Fibroblast of villous mesenchyme (primary cell): Measurements from ENCODE around the gene DDX6. TPM values are rescaled to one million over a fixed set of nuclear protein-coding genes. Genes with fewer than 3 reads are reported as not detected.
A peak's percentile ranks its signal among the peaks of the same experiment; 100 is the strongest.

ENCODE experiments used
- DNase-seq: peaks from one replicate; pipeline ENCODE4 v3.0.0-alpha.2; 2010; ENCODE audit warnings: low read depth
- H3K4me3 ChIP-seq: 2 replicates; pipeline ENCODE4 v1.5.1; 2011; ENCODE audit warnings: low read depth, mild to moderate bottlenecking, low read length
- total RNA-seq: library from RNA; depleted of rRNA; stranded (reverse); fragments of >200 nt; gene quantifications from 2 replicates; pipeline ENCODE4 v1.2.3, GENCODE V29; 2012
- TF ChIP-seq, protein P1 (sequence below): IDR thresholded peaks from 2 replicates; pipeline ENCODE4 v1.5.1; 2012; ENCODE audit warnings: low read depth, mild to moderate bottlenecking, low read length; ENCODE audit not compliant: insufficient read depth

DDX6 gene
- total RNA-seq, 1 donor: 132 TPM

- TF ChIP-seq, protein P1, sequence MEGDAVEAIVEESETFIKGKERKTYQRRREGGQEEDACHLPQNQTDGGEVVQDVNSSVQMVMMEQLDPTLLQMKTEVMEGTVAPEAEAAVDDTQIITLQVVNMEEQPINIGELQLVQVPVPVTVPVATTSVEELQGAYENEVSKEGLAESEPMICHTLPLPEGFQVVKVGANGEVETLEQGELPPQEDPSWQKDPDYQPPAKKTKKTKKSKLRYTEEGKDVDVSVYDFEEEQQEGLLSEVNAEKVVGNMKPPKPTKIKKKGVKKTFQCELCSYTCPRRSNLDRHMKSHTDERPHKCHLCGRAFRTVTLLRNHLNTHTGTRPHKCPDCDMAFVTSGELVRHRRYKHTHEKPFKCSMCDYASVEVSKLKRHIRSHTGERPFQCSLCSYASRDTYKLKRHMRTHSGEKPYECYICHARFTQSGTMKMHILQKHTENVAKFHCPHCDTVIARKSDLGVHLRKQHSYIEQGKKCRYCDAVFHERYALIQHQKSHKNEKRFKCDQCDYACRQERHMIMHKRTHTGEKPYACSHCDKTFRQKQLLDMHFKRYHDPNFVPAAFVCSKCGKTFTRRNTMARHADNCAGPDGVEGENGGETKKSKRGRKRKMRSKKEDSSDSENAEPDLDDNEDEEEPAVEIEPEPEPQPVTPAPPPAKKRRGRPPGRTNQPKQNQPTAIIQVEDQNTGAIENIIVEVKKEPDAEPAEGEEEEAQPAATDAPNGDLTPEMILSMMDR: no peak
- H3K4me3 ChIP-seq: no peak overlapping the region
- no peak for DNase-seq
Measured at GRCh38 chr11:118757876-118758399, 33.0 kb downstream of the DDX6 start.

- DNase-seq: no peak
- H3K4me3 ChIP-seq: no peak overlapping the region
- TF ChIP-seq, protein P1: no peak
Measured at GRCh38 chr11:118752654-118753053, 38.3 kb downstream of the DDX6 start.

DNA sequence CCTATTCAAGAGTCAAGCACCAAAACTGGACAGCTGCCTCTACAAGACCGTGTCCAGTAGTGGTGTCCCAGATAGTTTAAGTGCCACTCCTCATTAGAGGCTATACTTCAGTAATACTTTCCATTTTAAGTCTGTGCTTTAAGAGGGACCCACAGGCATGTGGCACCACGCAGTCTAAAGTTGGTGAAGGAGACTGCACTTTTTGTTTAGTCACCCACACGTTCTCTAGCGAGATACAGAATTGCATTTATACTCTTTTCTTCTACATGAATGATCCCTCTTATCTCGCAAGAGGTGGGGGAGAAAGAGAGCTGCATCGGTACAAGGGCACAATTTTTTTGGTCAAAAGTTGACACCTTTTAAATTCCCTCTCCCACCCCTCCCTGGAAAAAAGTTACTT is 41.5 kb downstream of the DDX6 start:
- TF ChIP-seq, protein P1: no peak
- no peak for DNase-seq
- H3K4me3 ChIP-seq: no peak overlapping the region

DNA sequence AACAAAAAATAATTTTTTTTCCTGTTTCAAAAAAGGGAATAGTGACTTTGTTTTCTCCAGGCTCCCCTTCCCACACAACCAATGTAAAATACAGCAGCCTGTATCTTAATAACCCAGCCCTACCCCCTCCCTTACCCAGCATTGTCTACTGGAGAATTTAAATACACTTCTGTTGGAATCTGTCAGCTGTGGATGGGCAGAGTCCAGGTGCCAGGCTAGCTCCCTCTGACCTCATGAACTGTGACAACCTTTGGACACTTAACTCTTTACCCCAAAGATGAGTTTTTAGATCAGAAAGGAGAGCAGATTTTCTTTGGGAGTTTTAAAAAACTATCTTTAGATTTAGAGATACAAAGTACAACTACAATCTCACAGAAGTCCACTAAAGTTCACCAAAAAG is 42.9 kb downstream of the DDX6 start:
- no peak for DNase-seq
- TF ChIP-seq, protein P1: no peak
- no peak overlapping the region for H3K4me3 ChIP-seq

GRCh38 chr11:118746988-118747585 is 43.9 kb downstream of the DDX6 start:
- DNase-seq: peak; percentile 16
- TF ChIP-seq, protein P1: no peak

DNA sequence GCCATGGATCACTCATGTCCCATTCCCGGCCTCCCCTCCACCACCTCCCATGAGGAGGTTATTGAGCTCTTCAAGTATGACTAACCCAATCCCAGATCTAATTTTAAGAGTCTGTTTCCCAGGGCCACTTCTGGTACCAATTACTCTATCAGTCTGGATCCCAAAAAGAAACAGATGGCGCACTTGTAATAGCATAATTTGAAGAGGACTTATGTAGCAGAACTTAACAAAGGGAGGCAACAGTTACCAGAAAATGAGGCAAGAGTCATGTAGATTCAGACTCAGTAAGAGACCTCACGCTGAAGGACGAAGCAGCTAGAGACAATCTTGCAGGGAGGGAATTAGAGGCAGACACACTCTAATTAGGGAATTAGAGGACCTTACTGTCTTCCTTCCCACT is 46.9 kb downstream of the DDX6 start:
- TF ChIP-seq, protein P1: no peak
- DNase-seq: no peak
- H3K4me3 ChIP-seq: no peak overlapping the region

More at GRCh38 chr11:118746988-118747585, 43.9 kb downstream of the DDX6 start:
- H3K4me3 ChIP-seq: no peak overlapping the region

- no peak overlapping the region for H3K4me3 ChIP-seq
- peak; percentile 42 for DNase-seq
- TF ChIP-seq, protein P1: no peak
Measured at GRCh38 chr11:118742304-118742703, 48.7 kb downstream of the DDX6 start.
